ENCODE measurements around the gene SLC5A5.

DNA sequence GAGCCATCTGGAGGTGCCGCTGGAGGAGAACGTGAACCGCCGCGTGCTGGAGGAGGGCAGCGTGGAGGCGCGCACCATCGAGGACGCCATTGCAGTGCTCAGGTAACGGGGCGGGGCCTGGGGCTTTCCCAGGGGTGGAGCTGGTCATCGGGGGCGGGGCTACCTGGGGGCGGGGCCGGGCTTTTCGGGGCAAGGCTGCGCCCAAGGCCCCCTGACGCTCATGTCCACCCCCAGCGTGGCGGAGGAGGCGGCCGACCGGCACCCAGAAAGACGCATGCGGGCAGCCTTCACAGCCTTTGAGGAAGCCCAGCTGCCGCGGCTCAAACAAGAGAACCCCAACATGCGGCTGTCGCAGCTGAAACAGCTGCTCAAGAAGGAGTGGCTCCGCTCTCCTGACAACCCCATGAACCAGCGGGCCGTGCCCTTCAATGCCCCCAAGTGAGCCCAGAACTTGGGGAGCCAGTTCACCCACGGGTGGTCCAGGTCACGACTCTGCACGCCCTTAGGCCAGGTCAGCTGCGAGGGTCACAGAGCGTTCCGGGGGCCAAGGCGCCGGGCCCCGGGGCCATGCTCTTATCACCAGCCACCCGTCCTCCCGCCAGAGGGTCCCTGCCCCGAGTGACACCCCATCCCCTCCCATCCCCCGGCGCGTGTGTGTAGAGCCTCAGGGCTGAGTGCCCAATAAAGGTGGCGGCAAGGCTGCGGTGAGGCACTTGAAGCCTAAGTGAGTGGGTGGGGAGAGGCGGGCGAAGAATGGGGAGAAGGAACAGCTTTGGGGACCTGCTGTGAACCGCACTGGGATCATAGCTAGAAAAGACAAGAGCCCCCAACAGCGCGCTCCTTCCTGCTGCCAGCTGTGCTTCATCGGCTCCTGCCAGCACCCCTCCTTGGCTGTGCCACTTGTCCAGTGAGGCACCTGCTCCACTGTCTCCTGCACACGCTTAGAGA, 71.8 kb downstream of the SLC5A5 start:
- TF ChIP-seq POLR2A (IDR thresholded peaks at IDR 0.05) (no peak), POLR2AphosphoS5 (IDR thresholded peaks at IDR 0.05) (no peak)

Data from suprapubic skin (tissue), 4 donors.